Colonic mucosa (tissue), 4 donors: ENCODE measurements around the gene ADAP1. TPM values are rescaled to one million over a fixed set of nuclear protein-coding genes. Genes with fewer than 3 reads are reported as not detected.

Source experiments
- DNase-seq: peaks from one replicate; pipeline ENCODE4 v3.0.0-alpha.2; 2020
- H3K27ac ChIP-seq: fragments of 200-600 bp; one replicate; pipeline ENCODE4 v1.8.0; 2021
- H3K27me3 ChIP-seq: fragments of 200-600 bp; one replicate; pipeline ENCODE4 v1.8.0; 2021
- H3K36me3 ChIP-seq: fragments of 200-600 bp; one replicate; pipeline ENCODE4 v1.8.0; 2021
- H3K4me1 ChIP-seq: fragments of 200-600 bp; one replicate; pipeline ENCODE4 v1.8.0; 2021; ENCODE audit warnings: mild to moderate bottlenecking
- H3K4me3 ChIP-seq: fragments of 200-600 bp; one replicate; pipeline ENCODE4 v1.8.0; 2021
- H3K9ac ChIP-seq, 2 donors: one replicate each; pipeline ENCODE4 v1.7.0; 2013; ENCODE audit warnings: control low read depth in 2 of 2, low read depth in 2 of 2, low read length in 2 of 2
- H3K9me3 ChIP-seq: fragments of 200-600 bp; one replicate; pipeline ENCODE4 v1.8.0; 2021
- CTCF ChIP-seq: fragments of 200-600 bp; IDR thresholded peaks from one replicate; pipeline ENCODE4 v1.8.0; 2022; ENCODE audit warnings: antibody characterized with exemption, mild to moderate bottlenecking
- intact Hi-C: fragments of 100-400 bp; cut with DNase I; formaldehyde crosslinking; loops from one replicate; pipeline ENCODE4 v1.14.1; 2022
- total RNA-seq, 2 donors: library from RNA; stranded (reverse); fragmentation: NEBNext Ultra II Directional in 1 of 2; extraction: Animal tissue kit (Norgen Biotek cat#: 25700) in 1 of 2; gene quantifications; one replicate each; pipeline ENCODE4 v1.2.1, GENCODE V29; 2021
- donor health status: healthy.
- donor health status: DM: no; HTN: no; CAD: no.
- donor health status: DM: no; HTN: no; CAD: no.

Gene ADAP1
- total RNA-seq, 2 donors from 2014 or later: 107 to 201 TPM

- no peak for DNase-seq
- Histone ChIP-seq H3K4me3 (no peak overlapping the region), H3K9ac (no peak overlapping the region), H3K27me3 (no peaks in the 10 kb centered on the region), H3K36me3 (peaks cover 12% of the 10 kb centered on the region), H3K9me3 (no peaks in the 10 kb centered on the region), H3K4me1 (no peaks in the 10 kb centered on the region), H3K27ac (no peak overlapping the region)
- intact Hi-C loops: no loop called here
- TF ChIP-seq CTCF: no peak
These were observed 69.1 kb downstream of the ADAP1 start for GRCh38 chr7:885261-885892.

DNA sequence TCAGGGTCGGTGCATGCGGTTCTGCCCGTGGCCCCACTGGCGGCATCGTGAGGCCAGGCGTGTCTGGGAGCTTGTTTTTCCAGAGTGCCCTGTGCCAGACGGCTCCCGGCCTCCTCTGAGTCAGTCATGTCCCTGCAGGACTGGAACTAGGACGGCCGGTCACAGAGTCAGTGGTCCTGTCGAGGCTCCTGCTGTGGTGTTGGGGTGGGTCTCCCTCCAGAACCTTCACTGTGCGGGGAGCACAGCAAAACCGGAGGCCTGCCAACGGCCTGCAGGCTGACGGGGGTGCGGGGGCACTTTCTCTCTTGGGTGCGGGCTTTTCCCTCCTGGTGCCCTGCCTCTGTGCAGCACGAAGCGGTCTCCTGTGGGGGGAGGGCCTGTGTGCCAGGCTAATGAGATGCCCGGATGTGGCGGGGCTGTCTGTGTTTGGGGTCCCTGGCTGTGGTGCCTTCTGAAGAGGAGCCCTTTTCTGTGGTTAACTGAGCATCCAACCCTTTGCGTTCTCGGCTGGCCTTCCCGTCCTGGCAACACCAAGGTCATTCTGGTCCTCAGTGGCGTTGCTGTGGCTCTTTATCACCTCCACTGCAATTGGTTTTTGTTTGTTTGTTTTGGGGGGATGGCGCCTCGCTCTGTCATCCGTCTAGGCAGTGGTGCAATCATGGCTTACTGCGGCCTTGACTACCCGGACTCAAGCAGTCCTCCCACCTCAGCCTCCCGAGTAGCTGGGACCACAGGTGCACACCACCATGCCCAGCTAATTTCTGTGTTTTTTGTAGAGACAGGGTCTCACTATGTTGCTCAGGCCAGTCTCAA, 70.1 kb downstream of the ADAP1 start:
- no peak overlapping the region for H3K27ac ChIP-seq
- no peak overlapping the region for H3K9ac ChIP-seq
- H3K4me3 ChIP-seq: no peak overlapping the region
- no peak for DNase-seq
- no peaks in the 10 kb centered on the region for H3K9me3 ChIP-seq
- no peaks in the 10 kb centered on the region for H3K27me3 ChIP-seq
- no peak for TF ChIP-seq CTCF
- H3K36me3 ChIP-seq: peaks cover 12% of the 10 kb centered on the region
- H3K4me1 ChIP-seq: no peaks in the 10 kb centered on the region
- intact Hi-C loops: no loop called here

DNA sequence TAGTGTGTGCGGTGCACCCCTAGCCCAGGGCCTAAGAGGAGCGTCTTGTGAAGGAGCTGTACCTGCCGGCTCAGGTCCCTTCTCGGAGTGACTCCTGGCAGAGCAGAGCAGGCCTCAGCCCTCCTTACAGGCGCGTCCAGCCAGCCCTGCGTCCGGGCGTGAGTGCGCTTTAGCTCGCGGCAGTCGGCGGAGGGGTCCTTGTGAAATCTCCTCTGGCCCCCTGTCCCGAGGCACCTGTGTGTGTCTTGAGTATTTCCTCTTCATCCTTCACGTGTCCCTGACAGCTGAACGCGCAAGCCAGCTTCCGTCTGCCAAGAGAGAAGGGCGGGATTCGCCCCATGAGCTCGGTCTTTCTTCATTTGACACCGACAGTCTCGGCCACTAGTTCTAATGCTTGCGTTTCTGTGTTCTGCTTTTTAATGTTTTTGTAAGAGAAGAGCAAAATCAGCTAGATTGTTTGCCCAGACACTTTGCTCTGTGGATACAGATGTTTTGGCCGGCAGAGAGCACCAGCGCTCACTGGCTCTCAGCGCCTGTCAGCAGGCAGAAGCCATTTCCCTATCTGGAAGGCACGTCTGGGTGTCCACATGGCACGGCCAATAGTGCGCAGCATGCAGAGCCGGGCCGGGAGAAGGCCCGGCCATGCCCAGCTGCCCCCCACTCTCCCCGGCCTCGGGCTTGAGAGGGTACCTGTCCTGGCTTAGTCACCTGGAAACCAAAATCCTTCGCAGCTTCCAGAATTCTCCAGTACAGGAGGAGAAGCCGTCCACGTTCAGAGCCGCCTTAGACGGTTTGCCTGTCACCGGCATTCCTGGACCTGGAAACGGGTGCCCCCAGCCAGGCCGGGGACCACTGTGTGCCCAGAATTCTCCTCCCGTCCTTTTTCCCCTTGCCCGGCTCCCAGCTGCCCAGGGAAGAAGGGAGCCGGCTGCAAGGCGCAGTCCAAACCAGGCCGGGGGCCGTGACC, 71.1 kb downstream of the ADAP1 start:
- intact Hi-C loops: no loop called here
- Histone ChIP-seq H3K9ac (no peak overlapping the region), H3K4me3 (no peak overlapping the region), H3K27ac (no peak overlapping the region), H3K27me3 (no peaks in the 10 kb centered on the region), H3K9me3 (no peaks in the 10 kb centered on the region), H3K36me3 (peaks cover 12% of the 10 kb centered on the region), H3K4me1 (peaks cover 5% of the 10 kb centered on the region)
- no peak for TF ChIP-seq CTCF
- DNase-seq: no peak

GRCh38 chr7:882336-883035, 72.0 kb downstream of the ADAP1 start:
- Histone ChIP-seq H3K27me3 (no peaks in the 10 kb centered on the region), H3K4me1 (peaks cover 5% of the 10 kb centered on the region), H3K27ac (no peak overlapping the region), H3K9ac (no peak overlapping the region), H3K4me3 (no peak overlapping the region), H3K36me3 (peaks cover 5% of the 10 kb centered on the region), H3K9me3 (no peaks in the 10 kb centered on the region)
- no peak for DNase-seq
- TF ChIP-seq CTCF: no peak
- intact Hi-C loops: no loop called here
